Measurements from ENCODE around the gene KIF19. TPM values are rescaled to one million over a fixed set of nuclear protein-coding genes. Genes with fewer than 3 reads are reported as not detected.

The KIF19 gene
- total and polyA plus RNA-seq, 4 donors, result 0.42 to 2.1 (median 0.83) TPM

DNA sequence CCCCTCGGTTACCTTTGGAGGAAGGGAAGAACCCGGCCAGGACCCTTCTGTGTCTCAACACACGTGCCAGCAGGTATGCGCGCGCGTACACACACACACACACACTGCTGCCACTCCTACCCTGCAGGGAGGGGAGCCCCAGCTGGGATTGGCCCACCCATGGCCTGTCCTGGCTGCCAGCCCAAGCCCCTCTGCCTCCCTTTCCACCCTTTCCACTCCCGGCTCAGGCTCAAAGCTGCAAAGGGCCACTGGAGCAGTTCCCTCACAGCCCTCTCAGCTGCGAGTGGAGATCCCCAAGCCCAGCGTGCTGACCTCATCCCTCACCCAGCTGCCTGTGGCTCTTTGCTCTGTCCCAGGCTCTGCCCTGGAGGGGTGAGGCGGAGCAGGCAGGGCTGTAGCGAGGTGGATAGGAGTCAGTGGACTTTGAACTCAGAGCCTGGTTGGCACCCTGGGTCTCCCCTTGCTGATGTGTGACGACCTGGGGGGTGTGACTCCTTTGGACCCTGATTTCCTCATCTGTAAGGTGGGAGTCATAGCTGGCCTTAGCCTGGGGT, 14.5 kb downstream of the KIF19 start:
- Histone ChIP-seq H3K9ac (ENCODE audit: low read depth in 1 of 2, low read length in 2 of 2) (no peak overlapping the region), H3K4me3 (ENCODE audit: low read depth in 1 of 3, low read length in 3 of 3) (no peak overlapping the region), H3K36me3 (ENCODE audit: control insufficient read depth in 4 of 4, insufficient read depth in 3 of 4, low read depth in 1 of 4, low read length in 3 of 4) (no peaks in the 10 kb centered on the region), H3K9me3 (ENCODE audit: control insufficient read depth in 4 of 4, low read length in 3 of 4) (no peaks in the 10 kb centered on the region), H3K27ac (ENCODE audit: low read depth in 1 of 2, low read length in 2 of 2) (no peak overlapping the region), H3K27me3 (ENCODE audit: control insufficient read depth in 4 of 4, insufficient read depth in 4 of 4, low read length in 3 of 4) (peaks cover 0 to 6% (median 0%) of the 10 kb centered on the region in 4 donors), H3K4me1 (ENCODE audit: control insufficient read depth in 4 of 4, insufficient read depth in 4 of 4, low read length in 3 of 4) (peaks cover 0 to 2% (median 0%) of the 10 kb centered on the region in 4 donors)
- TF ChIP-seq, protein P1, sequence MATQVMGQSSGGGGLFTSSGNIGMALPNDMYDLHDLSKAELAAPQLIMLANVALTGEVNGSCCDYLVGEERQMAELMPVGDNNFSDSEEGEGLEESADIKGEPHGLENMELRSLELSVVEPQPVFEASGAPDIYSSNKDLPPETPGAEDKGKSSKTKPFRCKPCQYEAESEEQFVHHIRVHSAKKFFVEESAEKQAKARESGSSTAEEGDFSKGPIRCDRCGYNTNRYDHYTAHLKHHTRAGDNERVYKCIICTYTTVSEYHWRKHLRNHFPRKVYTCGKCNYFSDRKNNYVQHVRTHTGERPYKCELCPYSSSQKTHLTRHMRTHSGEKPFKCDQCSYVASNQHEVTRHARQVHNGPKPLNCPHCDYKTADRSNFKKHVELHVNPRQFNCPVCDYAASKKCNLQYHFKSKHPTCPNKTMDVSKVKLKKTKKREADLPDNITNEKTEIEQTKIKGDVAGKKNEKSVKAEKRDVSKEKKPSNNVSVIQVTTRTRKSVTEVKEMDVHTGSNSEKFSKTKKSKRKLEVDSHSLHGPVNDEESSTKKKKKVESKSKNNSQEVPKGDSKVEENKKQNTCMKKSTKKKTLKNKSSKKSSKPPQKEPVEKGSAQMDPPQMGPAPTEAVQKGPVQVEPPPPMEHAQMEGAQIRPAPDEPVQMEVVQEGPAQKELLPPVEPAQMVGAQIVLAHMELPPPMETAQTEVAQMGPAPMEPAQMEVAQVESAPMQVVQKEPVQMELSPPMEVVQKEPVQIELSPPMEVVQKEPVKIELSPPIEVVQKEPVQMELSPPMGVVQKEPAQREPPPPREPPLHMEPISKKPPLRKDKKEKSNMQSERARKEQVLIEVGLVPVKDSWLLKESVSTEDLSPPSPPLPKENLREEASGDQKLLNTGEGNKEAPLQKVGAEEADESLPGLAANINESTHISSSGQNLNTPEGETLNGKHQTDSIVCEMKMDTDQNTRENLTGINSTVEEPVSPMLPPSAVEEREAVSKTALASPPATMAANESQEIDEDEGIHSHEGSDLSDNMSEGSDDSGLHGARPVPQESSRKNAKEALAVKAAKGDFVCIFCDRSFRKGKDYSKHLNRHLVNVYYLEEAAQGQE (IDR thresholded peaks at IDR 0.05), result no peak
- no peak for TF ChIP-seq TAF1 (conservative IDR thresholded peaks at IDR 0.05)
- no peak for TF ChIP-seq HNF4G (IDR thresholded peaks at IDR 0.05)
- no peak for TF ChIP-seq YY1 (IDR thresholded peaks at IDR 0.05)
- TF ChIP-seq HNF4A (conservative IDR thresholded peaks at IDR 0.05), result no peak
- TF ChIP-seq FOXA1 (IDR thresholded peaks at IDR 0.05), result no peak
- no peak for TF ChIP-seq EGR1 (IDR thresholded peaks at IDR 0.05; ENCODE audit: low read depth in 2 of 2)
- no peak for TF ChIP-seq RXRA (IDR thresholded peaks at IDR 0.05)
- no peak for TF ChIP-seq FOXA2 (IDR thresholded peaks at IDR 0.05)
- TF ChIP-seq GABPA (IDR thresholded peaks at IDR 0.05 in 1 of 2, conservative IDR thresholded peaks at IDR 0.05 in 1 of 2), result no peak
- TF ChIP-seq, protein P2, sequence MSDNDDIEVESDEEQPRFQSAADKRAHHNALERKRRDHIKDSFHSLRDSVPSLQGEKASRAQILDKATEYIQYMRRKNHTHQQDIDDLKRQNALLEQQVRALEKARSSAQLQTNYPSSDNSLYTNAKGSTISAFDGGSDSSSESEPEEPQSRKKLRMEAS (IDR thresholded peaks at IDR 0.05), result no peak
- TF ChIP-seq RAD21 (IDR thresholded peaks at IDR 0.05), result no peak
- TF ChIP-seq, protein P3, sequence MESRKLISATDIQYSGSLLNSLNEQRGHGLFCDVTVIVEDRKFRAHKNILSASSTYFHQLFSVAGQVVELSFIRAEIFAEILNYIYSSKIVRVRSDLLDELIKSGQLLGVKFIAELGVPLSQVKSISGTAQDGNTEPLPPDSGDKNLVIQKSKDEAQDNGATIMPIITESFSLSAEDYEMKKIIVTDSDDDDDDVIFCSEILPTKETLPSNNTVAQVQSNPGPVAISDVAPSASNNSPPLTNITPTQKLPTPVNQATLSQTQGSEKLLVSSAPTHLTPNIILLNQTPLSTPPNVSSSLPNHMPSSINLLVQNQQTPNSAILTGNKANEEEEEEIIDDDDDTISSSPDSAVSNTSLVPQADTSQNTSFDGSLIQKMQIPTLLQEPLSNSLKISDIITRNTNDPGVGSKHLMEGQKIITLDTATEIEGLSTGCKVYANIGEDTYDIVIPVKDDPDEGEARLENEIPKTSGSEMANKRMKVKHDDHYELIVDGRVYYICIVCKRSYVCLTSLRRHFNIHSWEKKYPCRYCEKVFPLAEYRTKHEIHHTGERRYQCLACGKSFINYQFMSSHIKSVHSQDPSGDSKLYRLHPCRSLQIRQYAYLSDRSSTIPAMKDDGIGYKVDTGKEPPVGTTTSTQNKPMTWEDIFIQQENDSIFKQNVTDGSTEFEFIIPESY (IDR thresholded peaks at IDR 0.05), result no peak
- no peak for TF ChIP-seq NR2F2 (IDR thresholded peaks at IDR 0.05)
- TF ChIP-seq, protein P4, sequence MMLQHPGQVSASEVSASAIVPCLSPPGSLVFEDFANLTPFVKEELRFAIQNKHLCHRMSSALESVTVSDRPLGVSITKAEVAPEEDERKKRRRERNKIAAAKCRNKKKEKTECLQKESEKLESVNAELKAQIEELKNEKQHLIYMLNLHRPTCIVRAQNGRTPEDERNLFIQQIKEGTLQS (IDR thresholded peaks at IDR 0.05), result no peak
- 66% methylated on average over 13 of the region's 13 CpGs for WGBS
- no peak for DNase-seq (ENCODE audit: low spot score)

DNA sequence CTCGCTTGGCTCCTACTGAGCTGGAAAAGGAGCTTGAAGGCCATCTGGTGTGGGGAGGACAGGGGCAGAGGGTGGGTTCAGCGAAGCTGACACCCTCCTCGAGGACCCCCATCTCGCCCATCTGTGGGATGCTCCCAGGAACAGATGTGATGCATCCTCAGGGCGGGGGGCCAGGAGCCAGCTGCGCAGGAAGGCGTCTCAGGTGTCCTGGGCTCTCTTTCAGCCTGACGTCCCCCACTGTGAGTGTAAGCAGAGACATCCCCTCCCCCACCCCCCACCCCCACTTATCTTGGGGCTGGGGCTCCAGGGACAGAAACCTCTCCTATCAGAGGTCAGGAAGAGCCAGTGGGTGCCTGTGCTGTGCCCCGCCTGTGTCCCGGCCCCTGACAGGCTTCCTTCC, 16.2 kb downstream of the KIF19 start:
- 72% methylated on average over 10 of the region's 10 CpGs for WGBS
- H3K36me3 ChIP-seq (ENCODE audit: control insufficient read depth in 4 of 4, insufficient read depth in 3 of 4, low read depth in 1 of 4, low read length in 3 of 4), result no peaks in the 10 kb centered on the region
- no peaks in the 10 kb centered on the region for H3K9me3 ChIP-seq (ENCODE audit: control insufficient read depth in 4 of 4, low read length in 3 of 4)
- TF ChIP-seq, protein P3 (IDR thresholded peaks at IDR 0.05), result no peak
- TF ChIP-seq EGR1 (IDR thresholded peaks at IDR 0.05; ENCODE audit: low read depth in 2 of 2) (no peak), NR2F2 (IDR thresholded peaks at IDR 0.05) (no peak), JUND (IDR thresholded peaks at IDR 0.05) (no peak), YY1 (IDR thresholded peaks at IDR 0.05) (no peak), SP1 (IDR thresholded peaks at IDR 0.05) (no peak), FOXA2 (IDR thresholded peaks at IDR 0.05) (no peak)
- TF ChIP-seq, protein P4 (IDR thresholded peaks at IDR 0.05), result no peak
- peaks cover 0 to 2% (median 0%) of the 10 kb centered on the region in 4 donors for H3K4me1 ChIP-seq (ENCODE audit: control insufficient read depth in 4 of 4, insufficient read depth in 4 of 4, low read length in 3 of 4)
- H3K27ac ChIP-seq (ENCODE audit: low read depth in 1 of 2, low read length in 2 of 2), result no peak overlapping the region
- peaks cover 0 to 6% (median 0%) of the 10 kb centered on the region in 4 donors for H3K27me3 ChIP-seq (ENCODE audit: control insufficient read depth in 4 of 4, insufficient read depth in 4 of 4, low read length in 3 of 4)
- H3K9ac ChIP-seq (ENCODE audit: low read depth in 1 of 2, low read length in 2 of 2), result no peak overlapping the region
- no peak overlapping the region for H3K4me3 ChIP-seq (ENCODE audit: low read depth in 1 of 3, low read length in 3 of 3)
- no peak for DNase-seq (ENCODE audit: low spot score)

All from liver (tissue), 9 donors.